ELR (cell line): ENCODE data around the gene ZBTB46.

Source experiments
- DNase-seq: peaks from one replicate; pipeline ENCODE4 v3.0.0-alpha.2; 2015; ENCODE audit warnings: low read depth

The ZBTB46 gene

GRCh38 chr20:63837479-63837878 is 6.4 kb upstream of the ZBTB46 start:
- no peak for DNase-seq

GRCh38 chr20:63836458-63837344 is 5.6 kb upstream of the ZBTB46 start:
- no peak for DNase-seq

GRCh38 chr20:63835021-63835858 is 4.2 kb upstream of the ZBTB46 start:
- DNase-seq, result peak; percentile 98

- DNase-seq, result no peak
These were observed 3.4 kb upstream of the ZBTB46 start for GRCh38 chr20:63834491-63834880.

- no peak for DNase-seq
These were observed 2.9 kb upstream of the ZBTB46 start for GRCh38 chr20:63833776-63834490.

- DNase-seq, result no peak
These were observed 1.1 kb upstream of the ZBTB46 start for GRCh38 chr20:63831993-63832686.

- DNase-seq, result no peak
These were observed 555 bp upstream of the ZBTB46 start for GRCh38 chr20:63831646-63831992.

GRCh38 chr20:63829945-63830835 is 874 bp downstream of the ZBTB46 start:
- DNase-seq, result no peak

GRCh38 chr20:63829603-63829944 is 1.5 kb downstream of the ZBTB46 start:
- no peak for DNase-seq

GRCh38 chr20:63828951-63829350 is 2.1 kb downstream of the ZBTB46 start:
- no peak for DNase-seq

- no peak for DNase-seq
These were observed 2.5 kb downstream of the ZBTB46 start for GRCh38 chr20:63828545-63828944.

- no peak for DNase-seq
These were observed 2.9 kb downstream of the ZBTB46 start for GRCh38 chr20:63828124-63828523.

- peak; percentile 39 for DNase-seq
These were observed 4.3 kb downstream of the ZBTB46 start for GRCh38 chr20:63826753-63827152.

- DNase-seq, result no peak
These were observed 5.5 kb downstream of the ZBTB46 start for GRCh38 chr20:63825331-63826118.

- no peak for DNase-seq
These were observed 7.3 kb downstream of the ZBTB46 start for GRCh38 chr20:63823691-63824311.

- DNase-seq, result no peak
These were observed 8.8 kb downstream of the ZBTB46 start for GRCh38 chr20:63822276-63822696.

GRCh38 chr20:63821811-63822210 is 9.3 kb downstream of the ZBTB46 start:
- DNase-seq, result no peak

- DNase-seq, result peak; percentile 51
These were observed 11.7 kb downstream of the ZBTB46 start for GRCh38 chr20:63819224-63819921.
